NT2/D1 (cell line): ENCODE data around the gene KIAA0319L.
A peak's percentile ranks its signal among the peaks of the same experiment; 100 is the strongest.

ENCODE experiments used
- DNase-seq: peaks from one replicate; pipeline ENCODE4 v3.0.0-alpha.2; 2011; ENCODE audit warnings: low read depth, low spot score
- H3K27me3 ChIP-seq: 2 replicates; pipeline ENCODE4 v1.6.0; 2011; ENCODE audit warnings: mild to moderate bottlenecking; ENCODE audit not compliant: insufficient read length, insufficient read depth
- H3K36me3 ChIP-seq: 2 replicates; pipeline ENCODE4 v1.6.1; 2011; ENCODE audit warnings: mild to moderate bottlenecking, low read length, mixed read lengths; ENCODE audit not compliant: insufficient read depth, insufficient read length
- H3K4me1 ChIP-seq: 2 replicates; pipeline ENCODE4 v1.5.1; 2011; ENCODE audit not compliant: insufficient read depth, insufficient read length
- H3K4me3 ChIP-seq: 2 replicates; pipeline ENCODE4 v1.5.1; 2011; ENCODE audit warnings: low read depth; ENCODE audit not compliant: insufficient read length
- H3K9ac ChIP-seq: 2 replicates; pipeline ENCODE4 v1.6.0; 2011; ENCODE audit warnings: low read depth; ENCODE audit not compliant: insufficient read length
- H3K9me3 ChIP-seq: 2 replicates; pipeline ENCODE4 v1.5.1; 2011; ENCODE audit warnings: mild to moderate bottlenecking, low read length; ENCODE audit not compliant: insufficient read depth
- SUZ12 ChIP-seq: IDR thresholded peaks from 2 replicates; pipeline ENCODE4 v1.6.1; 2011; ENCODE audit not compliant: insufficient read length, insufficient read depth; ENCODE audit errors: extremely low read depth
- YY1 ChIP-seq: IDR thresholded peaks from 2 replicates; pipeline ENCODE4 v1.6.1; 2011; ENCODE audit not compliant: insufficient read length, insufficient read depth
- ZNF274 ChIP-seq: IDR thresholded peaks from 2 replicates; pipeline ENCODE4 v1.6.1; 2011; ENCODE audit warnings: mild to moderate bottlenecking, low read depth, low read length

The KIAA0319L gene

DNA sequence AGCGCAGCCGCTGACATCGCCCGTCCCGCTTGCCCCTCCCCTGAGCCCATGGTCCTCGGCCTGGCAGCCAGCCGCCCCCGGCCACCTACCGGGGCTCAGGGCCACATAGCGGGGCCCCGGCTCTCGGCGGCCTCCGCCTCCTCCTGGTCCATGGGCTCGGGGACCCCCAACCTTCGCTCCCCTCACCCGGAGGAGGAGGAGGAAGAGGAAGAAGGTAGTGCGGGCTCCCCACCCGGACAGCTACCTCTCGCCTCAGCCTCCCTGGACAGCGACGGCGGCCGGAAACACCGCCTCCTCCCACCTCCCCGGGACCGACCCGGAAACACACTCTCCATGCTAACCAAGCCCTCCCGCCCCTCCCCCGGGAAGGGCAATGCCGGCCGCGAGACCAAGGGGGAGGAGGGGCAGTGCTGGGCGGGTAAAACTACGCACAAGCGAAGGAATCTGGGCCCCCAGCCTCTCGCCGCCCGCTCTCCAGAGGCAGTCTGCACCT lies at the start of gene KIAA0319L:
Gene KIAA0319L, minus strand, starts transcription at position 286 of the 493 bp plus-strand sequence. CDS start 2,912 bp downstream, outside the sequence.
- no peaks in the 10 kb centered on the region for H3K27me3 ChIP-seq
- H3K9ac ChIP-seq = peak within 1 kb of the TSS; percentile 98
- peaks cover 10% of the 10 kb centered on the region for H3K4me1 ChIP-seq
- TF ChIP-seq ZNF274 = no peak
- no peak for TF ChIP-seq SUZ12
- TF ChIP-seq YY1 = no peak
- DNase-seq = no peak
- H3K9me3 ChIP-seq = no peaks in the 10 kb centered on the region
- H3K4me3 ChIP-seq = peak within 1 kb of the TSS; percentile 89
- H3K36me3 ChIP-seq = peaks cover 54% of the 10 kb centered on the region

DNA sequence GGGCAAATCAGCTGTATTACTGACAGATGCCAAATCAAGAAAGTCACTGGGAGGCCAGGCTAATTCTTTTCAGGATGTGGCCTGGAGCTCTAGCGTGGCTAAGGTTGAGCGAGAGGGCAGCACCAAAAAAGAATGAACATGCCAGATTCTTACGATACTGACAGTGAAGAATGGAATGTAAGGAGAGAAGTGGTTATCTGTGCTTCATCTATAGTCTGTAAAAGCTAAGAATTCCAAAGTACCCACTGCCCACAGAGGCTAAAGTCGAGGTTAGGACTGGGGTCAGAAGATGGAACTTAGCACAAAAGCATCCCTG lies 48.6 kb upstream of the KIAA0319L start:
- H3K4me3 ChIP-seq = no peak overlapping the region
- H3K4me1 ChIP-seq = peaks cover 6% of the 10 kb centered on the region
- peaks cover 73% of the 10 kb centered on the region for H3K36me3 ChIP-seq
- DNase-seq = no peak
- TF ChIP-seq SUZ12 = no peak
- no peak for TF ChIP-seq YY1
- no peak for TF ChIP-seq ZNF274
- no peaks in the 10 kb centered on the region for H3K27me3 ChIP-seq
- H3K9me3 ChIP-seq = no peaks in the 10 kb centered on the region
- H3K9ac ChIP-seq = no peak overlapping the region

DNA sequence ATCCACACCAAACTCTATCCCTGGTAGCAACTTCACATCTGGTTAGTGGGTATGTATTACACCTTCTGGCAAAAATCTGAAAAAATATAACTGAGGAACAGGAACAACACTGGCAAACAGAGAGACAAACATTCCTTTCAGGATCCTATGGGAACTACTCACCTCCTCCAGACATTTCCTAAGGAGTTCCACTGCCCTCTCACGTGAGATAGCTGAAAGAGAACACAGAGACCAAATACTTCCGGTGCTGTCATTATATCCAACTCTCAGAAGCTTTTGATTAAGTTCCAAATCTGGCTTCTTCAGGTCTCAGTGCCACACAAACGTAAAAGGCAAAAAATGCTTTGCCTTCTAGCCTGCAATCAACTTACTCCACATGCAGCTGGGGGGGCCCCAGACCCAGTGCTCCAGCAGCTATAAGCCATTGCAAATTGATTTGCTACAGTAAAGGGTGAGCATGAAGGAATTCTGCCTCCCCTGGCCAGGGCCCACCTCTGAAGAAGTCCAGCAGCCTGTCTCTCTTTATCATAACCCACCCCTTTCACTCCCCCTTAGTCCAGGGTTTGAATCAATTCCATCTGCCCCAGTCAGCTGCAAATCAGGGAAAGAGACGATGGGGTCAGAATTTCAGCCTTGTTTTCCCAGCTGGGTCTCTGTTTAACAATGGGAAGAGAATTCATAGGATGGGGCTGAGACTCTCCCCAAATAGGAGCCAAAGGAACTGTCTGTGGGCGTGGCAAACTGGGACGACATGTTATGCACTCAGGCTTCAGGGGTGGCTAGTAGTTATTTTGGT lies 48.1 kb upstream of the KIAA0319L start:
- Histone ChIP-seq H3K4me3 (no peak overlapping the region), H3K4me1 (peaks cover 6% of the 10 kb centered on the region), H3K9me3 (no peaks in the 10 kb centered on the region), H3K9ac (no peak overlapping the region), H3K36me3 (peaks cover 73% of the 10 kb centered on the region), H3K27me3 (no peaks in the 10 kb centered on the region)
- TF ChIP-seq SUZ12 = no peak
- no peak for TF ChIP-seq YY1
- DNase-seq = peak; percentile 20

GRCh38 chr1:35603941-35604340 lies 46.7 kb upstream of the KIAA0319L start:
- no peak overlapping the region for H3K4me3 ChIP-seq
- no peaks in the 10 kb centered on the region for H3K9me3 ChIP-seq
- H3K9ac ChIP-seq = no peak overlapping the region
- H3K36me3 ChIP-seq = peaks cover 71% of the 10 kb centered on the region
- peaks cover 6% of the 10 kb centered on the region for H3K4me1 ChIP-seq
- TF ChIP-seq YY1 (no peak), SUZ12 (no peak)
- no peak for DNase-seq
- no peaks in the 10 kb centered on the region for H3K27me3 ChIP-seq

DNA sequence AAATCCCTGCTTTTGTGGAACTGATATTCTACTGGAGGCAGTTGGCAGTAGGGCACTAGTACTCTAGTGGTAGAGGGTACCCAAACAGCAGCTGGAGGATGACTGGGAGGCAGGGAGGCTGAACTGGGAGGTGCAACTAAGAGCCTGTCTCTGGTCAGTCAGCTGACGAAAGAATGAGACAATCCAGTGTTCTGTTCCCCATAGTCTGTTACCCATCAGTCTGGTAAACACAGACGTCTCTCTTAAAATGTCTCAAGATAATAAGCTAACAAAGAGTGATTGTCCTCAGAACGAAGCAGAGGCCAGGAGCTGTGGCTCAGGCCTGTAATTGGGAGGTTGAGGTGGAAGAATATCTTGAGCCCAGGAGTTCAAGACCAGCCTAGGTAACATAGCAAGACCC lies 46.3 kb upstream of the KIAA0319L start:
- H3K4me1 ChIP-seq = peaks cover 6% of the 10 kb centered on the region
- H3K27me3 ChIP-seq = no peaks in the 10 kb centered on the region
- DNase-seq = no peak
- TF ChIP-seq ZNF274 (no peak), SUZ12 (no peak), YY1 (no peak)
- no peak overlapping the region for H3K9ac ChIP-seq
- H3K36me3 ChIP-seq = peaks cover 70% of the 10 kb centered on the region
- no peak overlapping the region for H3K4me3 ChIP-seq
- H3K9me3 ChIP-seq = no peaks in the 10 kb centered on the region

- Histone ChIP-seq H3K4me1 (peaks cover 6% of the 10 kb centered on the region), H3K27me3 (no peaks in the 10 kb centered on the region), H3K9me3 (no peaks in the 10 kb centered on the region), H3K36me3 (peaks cover 78% of the 10 kb centered on the region), H3K9ac (no peak overlapping the region), H3K4me3 (no peak overlapping the region)
- DNase-seq = no peak
- TF ChIP-seq SUZ12 = no peak
- TF ChIP-seq YY1 = no peak
- no peak for TF ChIP-seq ZNF274
Measured at GRCh38 chr1:35600593-35600992, 43.4 kb upstream of the KIAA0319L start.

DNA sequence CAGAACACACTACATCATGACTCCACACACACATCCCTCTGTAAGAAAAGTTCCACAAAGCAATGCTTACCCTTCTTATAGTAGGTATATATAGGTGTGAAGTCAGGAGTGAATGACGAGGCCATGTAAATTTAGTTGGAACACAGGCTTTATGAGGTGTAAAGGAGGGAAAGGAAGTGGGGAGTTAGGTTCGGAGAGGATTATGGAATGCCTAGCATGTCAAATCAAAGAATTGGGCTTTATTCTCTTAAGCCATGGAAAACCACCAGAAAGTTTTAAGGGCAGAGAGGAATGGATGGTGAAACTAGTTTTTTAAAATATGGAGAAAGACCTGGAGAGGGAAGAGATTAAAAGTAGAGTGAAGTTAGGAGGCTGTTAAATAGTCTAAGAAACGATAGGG lies 42.2 kb upstream of the KIAA0319L start:
- Histone ChIP-seq H3K4me1 (no peaks in the 10 kb centered on the region), H3K27me3 (no peaks in the 10 kb centered on the region), H3K9me3 (no peaks in the 10 kb centered on the region), H3K36me3 (peaks cover 70% of the 10 kb centered on the region), H3K4me3 (no peak overlapping the region), H3K9ac (no peak overlapping the region)
- DNase-seq = no peak
- TF ChIP-seq YY1 (no peak), ZNF274 (no peak), SUZ12 (no peak)
